Measurements from ENCODE around the gene BMP15.

BMP15 gene

DNA sequence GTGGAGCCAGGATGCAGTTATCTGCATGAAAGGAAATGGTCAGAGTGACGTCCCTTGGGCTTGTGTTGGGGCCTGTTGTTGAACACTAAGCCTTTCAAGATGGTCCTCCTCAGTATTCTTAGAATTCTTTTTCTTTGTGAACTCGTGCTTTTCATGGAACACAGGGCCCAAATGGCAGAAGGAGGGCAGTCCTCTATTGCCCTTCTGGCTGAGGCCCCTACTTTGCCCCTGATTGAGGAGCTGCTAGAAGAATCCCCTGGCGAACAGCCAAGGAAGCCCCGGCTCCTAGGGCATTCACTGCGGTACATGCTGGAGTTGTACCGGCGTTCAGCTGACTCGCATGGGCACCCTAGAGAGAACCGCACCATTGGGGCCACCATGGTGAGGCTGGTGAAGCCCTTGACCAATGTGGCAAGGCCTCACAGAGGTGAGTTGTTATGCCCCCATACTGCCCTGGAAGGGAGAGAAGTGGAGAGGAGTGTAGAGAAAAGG, at the start of gene BMP15:
TSS of gene BMP15 (plus strand) at position 51 of the 492 bp plus-strand sequence. CDS start at position 100, 49 bp downstream.
- Mint-ChIP-seq H3K9me3 (no peaks in the 10 kb centered on the region), H3K4me3 (no peak within 1 kb of the TSS), H3K36me3 (ENCODE audit: low read depth) (no peaks in the 10 kb centered on the region), H3K4me1 (ENCODE audit: low read depth) (no peaks in the 10 kb centered on the region), H3K27me3 (no peaks in the 10 kb centered on the region), H3K27ac (no peak within 1 kb of the TSS)

DNA sequence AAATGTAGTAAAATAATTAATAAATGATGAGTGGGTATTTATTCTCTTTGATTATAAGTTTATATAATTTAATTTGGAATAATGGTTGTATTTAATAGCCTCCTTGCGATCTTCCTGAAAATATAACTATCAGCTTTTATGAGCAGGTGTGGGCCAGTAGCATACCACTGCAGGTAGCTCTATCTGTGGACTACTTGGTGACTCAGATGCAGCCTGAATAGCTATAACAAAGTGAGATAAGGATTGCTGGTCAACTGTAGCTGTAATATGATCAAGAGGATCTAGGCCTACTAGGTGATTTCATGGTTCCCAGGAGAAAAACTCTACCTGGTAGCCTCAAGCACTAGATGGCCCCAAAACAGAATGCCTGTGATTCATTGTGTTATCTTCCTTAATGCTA, 47.1 kb upstream of the BMP15 start:
- H3K4me3 Mint-ChIP-seq, result no peak overlapping the region
- H3K27me3 Mint-ChIP-seq, result peaks cover 5% of the 10 kb centered on the region
- no peaks in the 10 kb centered on the region for H3K4me1 Mint-ChIP-seq (ENCODE audit: low read depth)
- no peaks in the 10 kb centered on the region for H3K9me3 Mint-ChIP-seq
- H3K36me3 Mint-ChIP-seq (ENCODE audit: low read depth), result no peaks in the 10 kb centered on the region
- H3K27ac Mint-ChIP-seq, result no peak overlapping the region

- H3K4me1 Mint-ChIP-seq (ENCODE audit: low read depth), result no peaks in the 10 kb centered on the region
Observed at GRCh38 chrX:50865311-50865710, 45.2 kb upstream of the BMP15 start.

GRCh38 chrX:50871922-50872453, 38.5 kb upstream of the BMP15 start:
- peaks cover 4% of the 10 kb centered on the region for H3K27me3 Mint-ChIP-seq
- no peaks in the 10 kb centered on the region for H3K4me1 Mint-ChIP-seq (ENCODE audit: low read depth)
- no peak overlapping the region for H3K27ac Mint-ChIP-seq
- H3K9me3 Mint-ChIP-seq, result no peaks in the 10 kb centered on the region
- H3K4me3 Mint-ChIP-seq, result no peak overlapping the region
- no peaks in the 10 kb centered on the region for H3K36me3 Mint-ChIP-seq (ENCODE audit: low read depth)

More at GRCh38 chrX:50865311-50865710, 45.2 kb upstream of the BMP15 start:
- Mint-ChIP-seq H3K36me3 (ENCODE audit: low read depth) (no peaks in the 10 kb centered on the region), H3K27me3 (peaks cover 10% of the 10 kb centered on the region), H3K4me3 (no peak overlapping the region), H3K9me3 (no peaks in the 10 kb centered on the region), H3K27ac (no peak overlapping the region)

DNA sequence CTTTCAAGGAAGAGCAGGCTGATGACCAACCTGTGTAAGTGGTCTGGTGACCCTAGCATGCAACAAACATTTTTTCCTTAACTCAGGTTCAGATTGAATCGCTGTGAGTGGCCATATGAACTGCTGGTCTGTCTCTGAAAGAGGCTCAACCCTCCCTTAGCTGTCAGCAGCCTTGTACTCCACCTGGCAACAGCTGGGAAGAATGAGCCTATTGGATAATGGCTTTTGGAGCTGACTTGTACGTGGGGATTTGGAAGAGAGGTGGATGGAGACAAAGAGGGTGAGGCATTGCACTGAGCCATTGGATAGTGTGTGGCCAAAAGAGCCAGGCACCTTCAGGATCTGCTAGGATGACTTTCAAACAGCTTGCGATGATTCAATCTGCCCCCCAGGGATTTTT, 35.7 kb upstream of the BMP15 start:
- Mint-ChIP-seq H3K27me3 (peaks cover 2% of the 10 kb centered on the region), H3K36me3 (ENCODE audit: low read depth) (no peaks in the 10 kb centered on the region), H3K9me3 (no peaks in the 10 kb centered on the region), H3K4me3 (no peak overlapping the region), H3K4me1 (ENCODE audit: low read depth) (no peaks in the 10 kb centered on the region), H3K27ac (no peak overlapping the region)

GRCh38 chrX:50876551-50876950, 34.0 kb upstream of the BMP15 start:
- H3K4me1 Mint-ChIP-seq (ENCODE audit: low read depth), result no peaks in the 10 kb centered on the region
- H3K36me3 Mint-ChIP-seq (ENCODE audit: low read depth), result no peaks in the 10 kb centered on the region
- H3K27ac Mint-ChIP-seq, result no peak overlapping the region
- no peaks in the 10 kb centered on the region for H3K27me3 Mint-ChIP-seq
- H3K4me3 Mint-ChIP-seq, result no peak overlapping the region
- no peaks in the 10 kb centered on the region for H3K9me3 Mint-ChIP-seq

DNA sequence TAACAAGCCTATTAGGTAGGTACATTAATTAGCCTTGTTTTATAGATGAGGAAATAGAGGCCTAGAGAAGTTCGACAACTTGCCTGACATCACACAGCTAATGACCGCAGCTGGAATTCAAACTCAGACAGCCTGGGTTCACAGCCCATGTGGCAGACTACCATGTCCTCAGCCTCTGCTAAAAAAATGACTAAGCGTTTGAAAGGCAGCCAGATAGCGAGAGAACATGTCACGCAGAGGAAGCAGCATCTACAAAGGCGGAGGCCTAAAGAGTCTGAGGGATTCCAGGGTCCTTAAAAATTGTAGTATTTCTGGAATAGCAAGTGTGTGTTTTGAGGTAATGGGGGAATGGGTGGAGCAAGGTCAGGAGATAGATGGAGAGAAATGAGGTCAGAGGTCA, 33.2 kb upstream of the BMP15 start:
- Mint-ChIP-seq H3K27ac (no peak overlapping the region), H3K9me3 (no peaks in the 10 kb centered on the region), H3K4me1 (ENCODE audit: low read depth) (no peaks in the 10 kb centered on the region), H3K36me3 (ENCODE audit: low read depth) (no peaks in the 10 kb centered on the region), H3K27me3 (no peaks in the 10 kb centered on the region), H3K4me3 (no peak overlapping the region)

GRCh38 chrX:50881028-50881427, 29.5 kb upstream of the BMP15 start:
- Mint-ChIP-seq H3K27ac (no peak overlapping the region), H3K36me3 (ENCODE audit: low read depth) (no peaks in the 10 kb centered on the region), H3K4me1 (ENCODE audit: low read depth) (no peaks in the 10 kb centered on the region), H3K27me3 (no peaks in the 10 kb centered on the region), H3K9me3 (no peaks in the 10 kb centered on the region), H3K4me3 (no peak overlapping the region)

GRCh38 chrX:50888884-50889283, 21.7 kb upstream of the BMP15 start:
- no peaks in the 10 kb centered on the region for H3K36me3 Mint-ChIP-seq (ENCODE audit: low read depth)
- no peak overlapping the region for H3K4me3 Mint-ChIP-seq
- H3K4me1 Mint-ChIP-seq (ENCODE audit: low read depth), result no peaks in the 10 kb centered on the region
- H3K27me3 Mint-ChIP-seq, result no peaks in the 10 kb centered on the region
- no peak overlapping the region for H3K27ac Mint-ChIP-seq
- no peaks in the 10 kb centered on the region for H3K9me3 Mint-ChIP-seq

GRCh38 chrX:50889582-50889981, 21.0 kb upstream of the BMP15 start:
- Mint-ChIP-seq H3K36me3 (ENCODE audit: low read depth) (no peaks in the 10 kb centered on the region), H3K4me1 (ENCODE audit: low read depth) (no peaks in the 10 kb centered on the region), H3K4me3 (no peak overlapping the region), H3K9me3 (no peaks in the 10 kb centered on the region), H3K27ac (no peak overlapping the region), H3K27me3 (no peaks in the 10 kb centered on the region)

DNA sequence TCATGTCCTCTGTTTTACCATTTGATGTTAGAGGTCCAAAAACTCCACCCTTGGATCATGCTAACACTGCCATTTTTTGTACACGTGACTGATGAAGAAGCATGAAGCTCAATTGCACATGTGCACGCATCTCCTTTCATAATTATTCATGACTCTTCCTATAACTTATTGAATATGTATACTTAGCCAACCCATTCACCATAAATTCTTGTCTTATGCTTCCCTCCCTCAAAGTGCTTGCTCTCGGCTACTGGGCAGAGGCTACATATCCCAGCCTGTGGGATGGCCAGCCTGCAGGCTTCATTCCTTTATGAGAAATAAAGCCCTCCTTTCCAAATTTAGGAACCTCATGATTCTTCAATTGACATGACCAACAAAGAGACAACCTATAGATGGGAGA, 17.5 kb upstream of the BMP15 start:
- Mint-ChIP-seq H3K4me1 (ENCODE audit: low read depth) (no peaks in the 10 kb centered on the region), H3K9me3 (no peaks in the 10 kb centered on the region), H3K27ac (no peak overlapping the region), H3K4me3 (no peak overlapping the region), H3K36me3 (ENCODE audit: low read depth) (no peaks in the 10 kb centered on the region), H3K27me3 (no peaks in the 10 kb centered on the region)

DNA sequence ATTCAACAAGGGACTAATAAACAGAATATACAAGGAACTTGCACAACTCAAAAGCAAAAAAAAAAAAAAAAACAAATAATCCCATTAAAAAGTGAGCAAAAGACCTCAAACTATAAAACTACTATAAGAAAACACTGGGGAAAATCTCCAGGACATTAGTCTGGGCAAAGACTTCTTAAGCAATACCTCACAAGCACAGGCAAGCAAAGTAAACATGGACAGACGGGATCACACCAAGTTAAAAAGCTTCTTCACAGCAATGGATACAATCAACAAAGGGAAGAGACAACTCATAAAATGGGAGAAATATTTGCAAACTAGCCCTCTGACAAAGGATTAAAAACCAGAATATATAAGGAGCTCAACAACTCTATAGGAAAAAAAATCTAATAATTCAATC, 17.1 kb upstream of the BMP15 start:
- H3K4me1 Mint-ChIP-seq (ENCODE audit: low read depth), result no peaks in the 10 kb centered on the region
- no peak overlapping the region for H3K4me3 Mint-ChIP-seq
- no peaks in the 10 kb centered on the region for H3K9me3 Mint-ChIP-seq
- H3K27me3 Mint-ChIP-seq, result no peaks in the 10 kb centered on the region
- no peak overlapping the region for H3K27ac Mint-ChIP-seq
- H3K36me3 Mint-ChIP-seq (ENCODE audit: low read depth), result no peaks in the 10 kb centered on the region

DNA sequence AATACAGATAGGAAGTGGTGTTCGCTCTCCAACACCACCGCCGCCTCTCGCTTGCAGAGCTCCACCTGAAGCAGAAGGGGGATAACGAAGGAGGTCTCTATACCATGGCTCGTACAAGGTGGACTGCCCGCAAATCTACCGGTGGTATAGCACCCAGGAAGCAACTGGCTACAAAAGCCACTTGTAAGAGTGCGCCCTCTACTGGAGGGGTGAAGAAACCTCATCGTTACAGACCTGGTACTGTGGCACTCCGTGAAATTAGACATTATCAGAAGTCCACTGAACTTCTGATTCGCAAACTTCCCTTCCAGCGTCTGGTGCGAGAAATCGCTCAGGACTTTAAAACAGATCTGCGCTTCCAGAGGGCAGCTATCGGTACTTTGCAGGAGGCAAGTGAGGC, 5.2 kb upstream of the BMP15 start:
- no peaks in the 10 kb centered on the region for H3K27me3 Mint-ChIP-seq
- no peaks in the 10 kb centered on the region for H3K36me3 Mint-ChIP-seq (ENCODE audit: low read depth)
- no peaks in the 10 kb centered on the region for H3K9me3 Mint-ChIP-seq
- no peak overlapping the region for H3K4me3 Mint-ChIP-seq
- H3K27ac Mint-ChIP-seq, result no peak overlapping the region
- H3K4me1 Mint-ChIP-seq (ENCODE audit: low read depth), result no peaks in the 10 kb centered on the region

GRCh38 chrX:50913520-50913919, 3.0 kb downstream of the BMP15 start:
- Mint-ChIP-seq H3K27me3 (no peaks in the 10 kb centered on the region), H3K36me3 (ENCODE audit: low read depth) (no peaks in the 10 kb centered on the region), H3K9me3 (no peaks in the 10 kb centered on the region), H3K4me1 (ENCODE audit: low read depth) (no peaks in the 10 kb centered on the region), H3K27ac (no peak overlapping the region), H3K4me3 (no peak overlapping the region)

DNA sequence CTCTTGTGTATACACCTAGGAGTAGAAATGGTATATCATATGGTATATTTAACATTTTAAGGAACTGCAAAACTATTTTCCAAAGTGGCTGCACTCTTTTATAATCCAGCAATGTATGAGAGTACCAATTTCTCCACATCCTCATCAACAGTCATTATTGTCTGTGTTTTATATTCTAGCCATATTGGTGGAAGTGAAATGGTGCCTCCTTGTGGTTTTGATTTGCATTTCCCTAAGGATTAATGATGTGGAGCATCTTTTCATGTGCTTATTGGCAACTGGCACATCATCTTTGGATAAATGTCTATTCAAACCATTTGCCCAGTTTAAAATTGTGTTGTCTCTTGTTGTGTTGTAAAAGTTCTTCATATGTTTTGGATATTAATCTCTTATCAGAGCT, 9.6 kb downstream of the BMP15 start:
- Mint-ChIP-seq H3K27me3 (peaks cover 5% of the 10 kb centered on the region), H3K4me3 (no peak overlapping the region), H3K4me1 (ENCODE audit: low read depth) (no peaks in the 10 kb centered on the region), H3K9me3 (no peaks in the 10 kb centered on the region), H3K36me3 (ENCODE audit: low read depth) (no peaks in the 10 kb centered on the region), H3K27ac (no peak overlapping the region)

DNA sequence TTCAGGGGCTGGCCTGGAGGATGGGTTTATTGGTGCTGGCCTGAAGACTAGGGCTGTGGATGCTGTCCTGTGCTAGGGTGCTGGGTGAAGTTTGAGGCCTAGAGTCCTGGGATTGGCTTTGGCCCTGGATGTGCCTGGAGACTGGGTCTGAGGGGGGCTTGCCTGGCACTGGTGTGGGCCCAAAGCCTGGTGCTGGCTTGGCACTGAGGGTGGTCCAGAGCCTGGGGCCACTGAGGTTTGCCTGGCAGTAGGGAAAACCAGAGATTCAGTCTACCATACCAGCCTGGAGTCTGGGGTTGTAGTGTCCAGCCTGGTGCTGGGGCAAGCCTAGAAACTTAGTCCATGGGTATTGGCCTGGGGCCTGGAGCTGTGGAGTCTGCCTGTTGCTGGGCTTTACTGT, 16.6 kb downstream of the BMP15 start:
- Mint-ChIP-seq H3K4me3 (no peak overlapping the region), H3K9me3 (no peaks in the 10 kb centered on the region), H3K36me3 (ENCODE audit: low read depth) (no peaks in the 10 kb centered on the region), H3K27ac (no peak overlapping the region), H3K27me3 (no peaks in the 10 kb centered on the region), H3K4me1 (ENCODE audit: low read depth) (no peaks in the 10 kb centered on the region)

Measured in stimulated activated naive CD8-positive, alpha-beta T cell treated with anti-CD3 and anti-CD28 coated beads, Interleukin-15, Interleukin-2, amounts not matched to agents 100 ng/mL and 50 ng/mL, for 24 hours (primary cell).